DMS 273 (cell line): ENCODE data around the gene CDO1.
A peak's percentile ranks its signal among the peaks of the same experiment; 100 is the strongest.

Experiments
- DNase-seq: peaks from one replicate; lab custom pipeline; 2025; ENCODE audit not compliant: unreplicated experiment; lab: John Stamatoyannopoulos, UW

The CDO1 gene

DNA sequence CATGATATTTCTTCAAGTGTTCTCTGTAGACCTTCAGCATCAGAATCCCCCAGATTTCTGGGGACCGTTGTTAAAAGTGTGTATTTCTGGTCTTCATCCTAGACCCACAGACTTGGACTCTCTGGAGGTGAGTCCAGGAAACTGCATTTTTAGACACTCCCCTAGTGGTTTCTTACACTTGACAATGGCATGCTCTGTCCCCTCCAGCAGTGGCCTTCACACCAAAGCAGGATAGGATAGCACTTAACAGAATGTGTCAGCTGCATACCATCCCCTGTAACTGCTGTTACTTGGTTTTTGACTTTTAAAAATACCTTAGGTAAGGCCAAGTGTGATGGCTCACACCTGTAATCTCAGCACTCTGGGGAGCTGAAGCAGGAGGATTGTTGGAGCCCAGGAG is 20.8 kb downstream of the CDO1 start:
- DNase-seq = no peak

DNA sequence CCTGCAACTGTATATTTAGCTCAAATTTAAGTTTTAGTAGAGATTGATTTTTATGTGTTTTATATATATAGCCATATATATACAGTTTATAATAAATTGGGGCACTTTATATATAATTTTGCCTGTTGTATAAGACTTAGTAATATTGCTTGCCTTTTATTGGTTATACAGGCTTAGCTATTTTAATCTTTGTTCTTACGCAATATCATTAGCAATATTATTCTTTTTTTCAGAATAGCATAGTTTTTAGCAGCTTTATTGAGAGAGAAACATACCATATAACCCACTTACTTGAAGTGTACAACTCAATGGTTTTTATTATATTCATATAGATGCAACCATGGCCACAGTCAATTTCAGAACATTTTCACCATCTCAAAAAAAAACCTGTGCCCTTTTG is 28.0 kb downstream of the CDO1 start:
- DNase-seq = no peak

DNA sequence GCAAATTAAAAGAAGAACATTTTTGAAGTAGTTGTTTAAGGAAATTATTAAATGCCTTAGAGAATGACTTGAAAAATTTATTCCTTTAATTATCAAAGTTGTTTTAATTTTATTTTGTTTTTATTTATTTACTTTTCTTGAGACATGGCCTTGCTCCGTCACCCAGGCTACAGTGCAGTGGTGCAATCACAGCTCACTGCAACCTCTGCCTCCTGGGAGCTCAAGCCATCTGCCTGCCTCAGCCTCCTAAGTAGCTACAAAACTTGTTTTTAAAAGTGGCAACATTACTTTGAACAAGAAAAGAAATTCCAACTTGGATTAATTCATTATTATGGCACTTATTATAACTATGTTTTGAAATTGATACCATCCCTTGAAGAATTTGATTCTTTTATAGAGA is 29.0 kb downstream of the CDO1 start:
- DNase-seq = peak; percentile 10

GRCh38 chr5:115785381-115786065 is 30.9 kb downstream of the CDO1 start:
- DNase-seq = peak; percentile 20

DNA sequence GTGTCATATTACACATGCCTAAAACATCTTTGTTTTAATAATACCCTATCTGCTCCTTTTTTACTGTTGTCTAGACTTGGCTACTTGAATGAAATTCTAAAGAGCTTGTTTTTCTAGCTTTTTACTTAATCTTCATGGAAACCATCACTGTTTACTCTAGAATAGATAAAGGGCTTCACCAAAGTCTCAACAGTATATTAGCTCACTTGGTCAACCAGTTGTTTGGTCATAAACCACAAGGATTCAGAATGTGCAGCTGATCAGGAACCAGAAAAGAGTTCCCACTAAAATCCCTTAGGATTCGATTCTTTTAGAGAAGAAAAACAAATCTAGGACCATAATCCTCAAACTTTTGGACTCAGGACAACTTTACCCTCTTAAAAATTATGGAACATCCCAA is 38.0 kb downstream of the CDO1 start:
- no peak for DNase-seq

DNA sequence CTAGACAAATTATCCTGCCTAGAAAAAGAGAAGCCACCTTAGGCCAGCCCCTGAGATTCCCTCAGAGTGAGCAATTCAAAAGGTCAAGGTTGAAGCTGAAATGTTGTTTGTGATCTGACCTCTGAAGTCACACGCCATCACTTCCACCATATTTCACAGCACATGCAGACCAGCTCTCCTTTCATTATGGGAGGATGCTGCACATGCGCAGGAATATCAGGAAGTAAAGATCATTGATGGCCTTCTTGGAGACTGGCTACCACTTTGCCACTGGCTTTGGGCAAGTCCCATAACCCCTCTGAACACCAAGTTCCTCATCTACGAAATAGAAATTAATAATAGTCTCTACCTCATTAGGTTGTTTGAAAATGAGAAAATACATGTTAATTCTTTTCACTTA is 39.5 kb downstream of the CDO1 start:
- no peak for DNase-seq

DNA sequence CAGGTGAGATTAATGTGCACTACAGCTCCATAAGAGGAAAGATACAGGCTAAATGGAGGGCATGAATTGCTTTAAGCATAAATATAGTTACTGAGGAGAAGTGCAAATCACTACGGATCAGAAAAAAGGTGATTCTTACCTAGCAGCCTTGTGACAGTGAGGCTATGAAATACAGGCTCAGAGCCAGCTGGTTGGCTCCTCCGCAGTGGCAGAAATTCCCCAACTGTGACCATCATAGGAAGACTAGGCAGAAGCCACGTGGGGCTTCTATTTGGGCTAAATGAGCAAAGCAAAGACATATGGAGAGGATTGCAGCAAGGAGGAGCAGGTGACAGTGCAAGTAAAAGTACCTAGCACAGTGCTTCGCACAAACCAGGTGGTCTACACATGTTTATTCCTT is 40.5 kb downstream of the CDO1 start:
- DNase-seq = peak; percentile 19

GRCh38 chr5:115774684-115775083 is 41.8 kb downstream of the CDO1 start:
- peak; percentile 73 for DNase-seq

DNA sequence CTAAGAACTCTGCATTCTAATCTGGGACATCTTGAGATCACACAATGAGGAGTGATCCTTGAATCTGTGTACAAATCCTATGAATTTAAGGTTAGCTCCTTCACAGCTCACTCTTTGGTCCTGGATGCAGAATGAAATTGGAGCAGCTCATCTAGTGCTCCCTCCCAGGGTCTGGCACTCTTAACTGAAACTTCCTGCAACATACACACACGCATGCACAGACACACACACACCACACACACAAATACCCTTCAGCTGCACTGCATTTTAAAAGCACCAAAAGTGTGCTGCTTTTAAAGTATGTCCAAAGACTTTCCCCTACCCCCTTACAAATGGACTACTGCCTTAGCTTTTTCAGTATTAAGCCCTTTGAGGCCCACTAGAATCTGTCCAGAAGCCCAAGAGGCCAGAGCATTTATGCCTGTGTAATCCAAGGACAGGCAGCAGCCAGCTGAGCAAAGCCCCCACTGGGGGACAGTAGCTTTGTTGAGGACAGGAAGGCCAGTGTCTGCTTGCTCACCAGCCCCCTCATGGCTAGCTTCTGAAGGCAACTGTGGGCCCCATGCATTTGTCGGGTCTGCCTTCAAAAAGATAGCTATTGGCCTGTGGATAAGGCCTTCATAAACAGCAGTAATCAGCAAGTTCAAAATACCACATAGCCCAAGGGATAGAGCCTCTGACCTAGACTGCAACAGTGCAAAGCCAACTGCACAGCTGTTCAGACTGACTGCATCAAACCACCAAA is 43.6 kb downstream of the CDO1 start:
- no peak for DNase-seq

DNA sequence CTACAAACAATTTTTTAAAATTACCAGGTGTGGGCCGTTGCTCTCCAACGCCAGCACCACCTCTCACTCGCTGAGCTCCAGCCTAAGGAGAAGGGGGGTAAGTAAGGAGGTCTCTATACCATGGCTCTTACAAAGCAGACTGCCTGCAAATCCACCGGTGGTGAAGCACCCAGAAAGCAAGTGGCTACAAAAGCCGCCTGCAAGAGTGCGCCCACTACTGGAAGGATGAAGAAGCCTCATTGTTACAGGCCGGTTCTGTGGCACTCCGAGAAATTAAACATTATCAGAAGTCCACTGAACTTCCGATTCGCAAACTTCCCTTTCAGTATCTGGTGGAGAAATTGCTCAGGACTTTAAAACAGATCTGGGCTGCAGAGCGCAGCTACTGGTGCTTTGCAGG is 46.0 kb downstream of the CDO1 start:
- DNase-seq = peak; percentile 4

- DNase-seq = no peak
These were observed 49.0 kb downstream of the CDO1 start for GRCh38 chr5:115767424-115767823.

DNA sequence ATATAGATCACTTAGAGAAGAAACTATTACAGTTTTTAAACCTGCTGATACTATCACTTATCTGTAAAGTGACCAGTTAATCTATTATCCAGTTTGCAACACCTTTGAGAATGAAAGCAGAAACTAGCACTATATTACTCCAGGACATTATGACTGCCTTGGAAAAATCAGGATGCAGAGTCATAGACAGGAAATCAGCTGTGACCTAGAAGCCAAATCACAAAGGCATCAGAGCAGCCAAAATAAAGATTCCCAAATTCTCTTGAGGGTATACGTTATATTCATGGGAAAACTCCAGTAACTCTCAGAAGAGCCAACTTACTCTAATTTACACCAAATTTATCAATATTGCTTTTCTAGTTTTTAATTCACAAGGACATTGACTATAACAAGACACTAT is 49.9 kb downstream of the CDO1 start:
- no peak for DNase-seq

DNA sequence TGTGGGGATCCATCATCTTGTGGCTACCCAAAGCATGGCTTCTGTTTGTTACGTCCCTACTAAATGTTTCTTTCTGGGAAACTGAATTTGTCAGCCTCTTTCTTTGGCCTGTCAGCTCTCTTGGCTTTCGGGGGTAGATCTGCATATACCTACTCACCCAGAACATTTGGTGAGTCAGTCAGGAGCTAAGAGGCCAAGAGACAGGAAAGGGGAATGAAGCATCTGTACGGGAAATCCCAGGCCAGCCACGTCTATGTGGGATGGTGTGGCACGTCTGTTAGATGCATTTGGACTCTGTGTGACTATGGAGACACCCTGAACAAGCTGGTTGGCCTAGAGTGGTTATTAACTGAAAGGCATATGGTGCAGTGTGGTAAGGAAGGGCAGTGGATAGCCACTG is 58.1 kb downstream of the CDO1 start:
- DNase-seq = no peak

GRCh38 chr5:115755675-115756074 is 60.8 kb downstream of the CDO1 start:
- no peak for DNase-seq
